Epithelial cell of esophagus (primary cell): ENCODE results near the gene CCDC87.
"Not testable (repeated sequence)": the region's sequence is repeated elsewhere in the genome, so short reads cannot be mapped to it uniquely, and the experiment has no call there.

Experiments used
- DNase-seq: peaks from one replicate; pipeline ENCODE4 v3.0.0; 2010; ENCODE audit warnings: low read depth
- H3K4me3 ChIP-seq: 2 replicates; pipeline ENCODE4 v1.5.1; 2011; ENCODE audit warnings: mild to moderate bottlenecking, low read length, control low read depth
- CTCF ChIP-seq: IDR thresholded peaks from 2 replicates; pipeline ENCODE4 v1.5.1; 2011; ENCODE audit warnings: low read depth, mild to moderate bottlenecking, low read length, control low read depth, inconsistent platforms; ENCODE audit not compliant: insufficient read depth; ENCODE audit errors: missing control alignments

The CCDC87 gene

GRCh38 chr11:66614073-66614472 is 21.2 kb upstream of the CCDC87 start:
- no peak overlapping the region for H3K4me3 ChIP-seq
- no peak for TF ChIP-seq CTCF
- DNase-seq, result no peak

GRCh38 chr11:66612458-66612857 is 19.6 kb upstream of the CCDC87 start:
- no peak for TF ChIP-seq CTCF
- DNase-seq, result no peak
- no peak overlapping the region for H3K4me3 ChIP-seq

GRCh38 chr11:66609721-66610617 is 17.1 kb upstream of the CCDC87 start:
- TF ChIP-seq CTCF, result no peak
- DNase-seq, result no peak
- no peak overlapping the region for H3K4me3 ChIP-seq

DNA sequence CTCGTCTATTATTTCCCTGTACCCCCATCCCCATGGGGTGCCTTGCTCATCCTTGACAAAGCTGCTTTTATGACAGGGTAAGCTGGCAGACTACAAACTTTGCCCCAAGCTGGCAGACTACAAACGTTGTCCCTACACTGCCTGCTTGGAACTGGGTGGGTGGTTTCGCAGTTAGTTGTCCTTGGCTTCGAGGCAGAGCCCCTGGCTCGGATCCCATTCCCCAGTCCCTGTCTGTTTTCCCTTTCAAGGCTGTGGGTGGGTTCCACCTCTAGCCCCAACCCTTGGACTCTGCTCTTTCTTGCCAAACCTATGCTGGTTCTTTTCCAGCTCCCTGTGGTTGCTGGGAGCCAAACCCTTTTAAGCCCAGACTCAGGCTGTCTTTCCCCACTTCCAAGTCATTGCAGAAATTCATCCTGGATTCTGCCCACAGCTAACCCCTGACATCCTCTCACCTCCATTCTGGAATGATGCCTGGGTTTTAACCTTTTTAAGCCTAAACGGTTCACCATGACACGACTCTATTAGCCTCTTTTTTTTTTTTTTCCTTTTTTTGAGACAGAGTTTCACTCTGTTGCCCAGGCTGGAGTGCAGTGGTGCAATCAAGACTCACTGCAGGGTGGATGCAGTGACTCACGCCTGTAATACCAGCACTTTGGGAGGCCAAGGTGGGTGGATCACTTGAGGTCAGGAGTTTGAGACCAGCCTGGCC is 14.4 kb upstream of the CCDC87 start:
- TF ChIP-seq CTCF, result no peak
- peak; percentile 56 for DNase-seq
- H3K4me3 ChIP-seq, result no peak overlapping the region

- not testable (repeated sequence) for DNase-seq, H3K4me3 ChIP-seq
Measured at GRCh38 chr11:66606608-66607007, 13.7 kb upstream of the CCDC87 start.

GRCh38 chr11:66604155-66604554 is 11.3 kb upstream of the CCDC87 start:
- H3K4me3 ChIP-seq, result no peak overlapping the region
- no peak for TF ChIP-seq CTCF
- no peak for DNase-seq

DNA sequence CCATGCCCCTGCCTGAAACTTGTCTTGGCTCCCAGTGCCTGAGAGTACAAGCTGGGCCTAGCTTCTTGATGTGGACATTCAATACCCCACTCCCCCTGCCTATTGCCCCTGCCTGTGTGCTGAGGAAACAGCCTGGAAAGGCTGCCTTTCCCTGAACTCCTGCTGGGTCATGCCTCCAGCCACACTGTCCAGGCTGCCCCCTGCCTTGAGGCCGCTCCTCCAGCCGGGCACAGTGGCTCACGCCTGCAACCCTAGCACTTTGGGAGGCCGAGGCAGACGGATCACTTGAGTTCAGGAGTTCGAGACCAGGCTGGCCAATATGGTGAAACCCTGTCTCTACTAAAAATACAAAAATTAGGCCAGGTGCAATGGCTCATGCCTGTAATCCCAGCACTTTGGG is 10.2 kb upstream of the CCDC87 start:
- no peak overlapping the region for H3K4me3 ChIP-seq
- TF ChIP-seq CTCF, result no peak
- DNase-seq, result no peak
